Activated T-cell treated with anti-CD3 and anti-CD28 coated beads, Interleukin-2, amount 50 U/mL, for 72 hours (primary cell): ENCODE results near the gene RHOT2. TPM values are rescaled to one million over a fixed set of nuclear protein-coding genes. Genes with fewer than 3 reads are reported as not detected.
A peak's percentile ranks its signal among the peaks of the same experiment; 100 is the strongest.

Source experiments
- ATAC-seq, 2 donors: fragments of 150-1000 bp; cut with Tn5 transposase; replicated peaks in 1 of 2; 2 replicates each; pipeline ENCODE4 v1.10.0; 2021; ENCODE audit warnings: moderate library complexity in 2 of 2, mild to moderate bottlenecking in 1 of 2
- DNase-seq, 2 donors: peaks; one replicate each; pipeline ENCODE4 v3.0.0; 2021 to 2022; ENCODE audit warnings: mixed read lengths in 1 of 2
- H3K27ac Mint-ChIP-seq: one replicate; pipeline ENCODE4 v1.8.0; 2022; ENCODE audit warnings: mild to moderate bottlenecking, moderate library complexity, mixed read lengths
- H3K27me3 Mint-ChIP-seq: one replicate; pipeline ENCODE4 v1.8.0; 2022; ENCODE audit warnings: low read depth, mixed read lengths
- H3K36me3 Mint-ChIP-seq, 2 donors: one replicate each; pipeline ENCODE4 v1.8.0; 2022; ENCODE audit warnings: mixed read lengths in 2 of 2, mild to moderate bottlenecking in 1 of 2; ENCODE audit not compliant: insufficient read depth in 2 of 2
- H3K4me1 Mint-ChIP-seq: one replicate; pipeline ENCODE4 v1.8.0; 2022; ENCODE audit warnings: low read depth, mixed read lengths
- H3K4me3 Mint-ChIP-seq, 2 donors: one replicate each; pipeline ENCODE4 v1.8.0; 2022; ENCODE audit warnings: mild to moderate bottlenecking in 2 of 2, mixed read lengths in 2 of 2, moderate library complexity in 2 of 2
- H3K9me3 Mint-ChIP-seq, 2 donors: one replicate each; pipeline ENCODE4 v1.8.0; 2022; ENCODE audit warnings: mixed read lengths in 2 of 2
- total RNA-seq, 2 donors: library from RNA; stranded (reverse); gene quantifications; one replicate each; pipeline ENCODE4 v1.2.3, GENCODE V29; 2022

RHOT2 gene
- total RNA-seq, 2 donors from 2014 or later, result 110 to 115 TPM

DNA sequence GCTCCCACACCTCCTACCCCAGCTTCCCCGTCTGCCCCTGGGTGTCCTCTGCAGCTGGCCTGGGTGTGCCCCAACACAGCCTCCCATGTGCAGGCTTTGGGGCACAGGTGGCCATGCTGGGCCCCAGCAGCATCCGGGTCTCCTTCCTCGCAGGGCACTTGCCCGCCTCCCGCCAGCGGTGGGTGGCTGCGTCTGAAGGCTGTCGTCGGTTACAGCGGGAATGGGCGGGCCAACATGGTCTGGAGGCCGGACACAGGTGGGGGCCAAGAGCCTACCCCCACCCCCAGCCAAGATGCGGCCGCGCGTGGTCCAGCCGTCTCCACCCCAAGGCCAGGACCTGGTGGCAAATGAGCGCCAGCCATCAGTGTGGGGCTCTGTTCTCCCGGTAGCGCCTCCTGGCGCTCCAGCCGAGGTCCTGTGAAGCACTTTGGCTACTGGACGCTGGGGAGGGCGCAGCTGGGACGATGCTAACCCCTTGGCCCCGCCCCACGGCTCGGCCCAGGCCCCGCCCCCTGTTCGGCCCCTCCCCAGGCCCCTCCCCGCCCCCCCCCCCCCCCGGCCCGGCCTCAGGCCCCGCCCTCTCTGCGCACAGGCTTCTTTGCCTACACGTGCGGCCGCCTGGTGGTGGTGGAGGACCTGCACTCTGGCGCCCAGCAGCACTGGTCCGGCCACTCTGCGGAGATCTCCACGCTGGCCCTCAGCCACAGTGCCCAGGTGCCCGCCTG lies 7.3 kb upstream of the RHOT2 start:
- Mint-ChIP-seq H3K27ac (no peak overlapping the region), H3K27me3 (no peaks in the 10 kb centered on the region), H3K4me3 (no peak overlapping the region), H3K36me3 (no peaks in the 10 kb centered on the region), H3K9me3 (no peaks in the 10 kb centered on the region), H3K4me1 (peaks cover 5% of the 10 kb centered on the region)
- ATAC-seq, result peak; percentile 78 to 83
- peak; percentile 75 to 82 for DNase-seq

DNA sequence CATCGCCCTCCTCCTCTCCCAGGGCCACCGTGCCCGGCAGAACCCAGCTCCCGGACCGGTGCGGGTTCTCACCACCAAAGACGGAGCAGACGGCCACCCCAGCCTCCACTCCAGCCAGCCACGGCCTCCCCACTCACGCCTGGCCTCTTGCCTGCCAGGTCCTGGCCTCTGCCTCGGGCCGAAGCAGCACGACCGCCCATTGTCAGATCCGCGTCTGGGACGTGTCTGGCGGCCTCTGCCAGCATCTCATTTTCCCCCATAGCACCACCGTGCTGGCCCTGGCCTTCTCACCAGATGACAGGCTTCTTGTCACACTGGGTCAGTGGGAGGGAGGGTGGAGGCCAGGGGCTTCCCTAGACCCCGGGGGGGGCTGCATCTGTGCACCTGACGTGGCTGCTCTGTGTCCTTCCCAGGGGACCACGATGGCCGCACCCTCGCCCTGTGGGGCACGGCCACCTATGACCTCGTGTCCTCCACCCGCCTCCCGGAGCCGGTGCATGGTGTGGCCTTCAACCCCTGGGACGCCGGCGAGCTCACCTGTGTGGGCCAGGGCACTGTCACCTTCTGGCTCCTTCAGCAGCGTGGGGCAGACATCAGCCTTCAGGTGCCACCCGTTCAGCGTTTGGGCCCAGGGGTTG lies 6.6 kb upstream of the RHOT2 start:
- H3K4me3 Mint-ChIP-seq, result no peak overlapping the region
- H3K9me3 Mint-ChIP-seq, result no peaks in the 10 kb centered on the region
- no peaks in the 10 kb centered on the region for H3K27me3 Mint-ChIP-seq
- DNase-seq, result no peak
- peaks cover 5% of the 10 kb centered on the region for H3K4me1 Mint-ChIP-seq
- peak in 1 of 2 donors; percentile 7 for ATAC-seq
- H3K36me3 Mint-ChIP-seq, result no peaks in the 10 kb centered on the region
- H3K27ac Mint-ChIP-seq, result no peak overlapping the region

DNA sequence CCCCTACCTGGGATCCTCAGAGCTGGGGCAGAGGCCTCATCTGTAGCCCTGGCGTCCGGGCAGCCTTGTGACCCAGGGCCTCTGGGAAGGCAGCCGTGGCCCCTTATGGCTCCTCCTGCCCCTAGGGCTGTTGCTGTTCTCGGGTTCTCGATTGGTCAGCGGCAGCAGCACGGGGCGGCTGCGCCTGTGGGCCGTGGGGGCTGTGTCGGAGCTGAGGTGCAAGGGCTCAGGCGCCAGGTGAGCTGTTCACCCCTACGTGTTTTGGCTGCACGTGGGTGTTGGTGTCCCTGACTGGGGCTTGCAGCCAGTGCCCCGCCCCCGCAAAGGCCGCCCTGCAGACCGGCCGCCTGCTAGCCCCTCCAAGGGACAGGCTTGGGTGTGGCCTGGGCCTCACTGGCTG lies 5.8 kb upstream of the RHOT2 start:
- H3K27ac Mint-ChIP-seq, result no peak overlapping the region
- H3K36me3 Mint-ChIP-seq, result no peaks in the 10 kb centered on the region
- ATAC-seq, result no peak
- H3K4me1 Mint-ChIP-seq, result peaks cover 5% of the 10 kb centered on the region
- no peak for DNase-seq
- H3K4me3 Mint-ChIP-seq, result no peak overlapping the region
- no peaks in the 10 kb centered on the region for H3K9me3 Mint-ChIP-seq
- H3K27me3 Mint-ChIP-seq, result no peaks in the 10 kb centered on the region

DNA sequence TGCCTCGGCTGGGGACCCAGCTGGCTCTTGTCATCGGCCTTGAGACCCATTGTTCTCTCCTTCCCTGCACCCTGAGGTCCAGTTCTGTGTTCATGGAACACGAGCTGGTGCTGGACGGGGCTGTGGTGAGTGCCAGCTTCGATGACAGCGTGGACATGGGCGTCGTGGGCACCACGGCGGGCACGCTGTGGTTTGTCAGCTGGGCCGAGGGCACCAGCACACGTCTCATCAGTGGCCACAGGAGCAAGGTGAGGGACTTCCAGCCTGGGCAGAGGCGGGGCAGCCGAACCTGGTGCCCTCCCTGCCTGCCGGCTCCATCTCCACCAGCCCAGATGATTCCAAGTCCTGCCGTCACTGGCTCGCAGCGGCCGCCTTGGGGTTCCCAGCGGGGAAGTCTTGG lies 5.3 kb upstream of the RHOT2 start:
- no peaks in the 10 kb centered on the region for H3K9me3 Mint-ChIP-seq
- DNase-seq (no peak), ATAC-seq (no peak)
- H3K27ac Mint-ChIP-seq, result no peak overlapping the region
- H3K4me3 Mint-ChIP-seq, result no peak overlapping the region
- peaks cover 7% of the 10 kb centered on the region for H3K4me1 Mint-ChIP-seq
- no peaks in the 10 kb centered on the region for H3K36me3 Mint-ChIP-seq
- no peaks in the 10 kb centered on the region for H3K27me3 Mint-ChIP-seq

DNA sequence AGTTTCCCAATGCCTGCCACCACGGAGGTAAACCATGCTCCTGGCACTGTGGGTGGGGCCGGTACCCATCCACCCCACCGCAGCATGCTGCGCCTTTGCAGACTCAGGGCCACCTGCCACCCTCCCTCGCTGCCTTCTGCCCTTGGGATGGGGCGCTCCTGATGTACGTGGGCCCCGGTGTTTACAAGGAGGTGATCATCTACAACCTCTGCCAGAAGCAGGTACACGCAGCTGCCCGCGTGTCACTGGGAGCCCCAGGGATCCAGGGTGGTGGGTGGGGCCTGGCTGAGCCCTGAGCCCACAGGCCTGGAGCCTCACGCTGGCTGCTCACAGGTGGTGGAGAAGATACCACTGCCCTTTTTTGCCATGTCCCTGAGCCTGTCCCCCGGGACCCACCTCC lies 1.4 kb upstream of the RHOT2 start:
- no peak for ATAC-seq
- DNase-seq, result no peak
- Mint-ChIP-seq H3K27me3 (no peaks in the 10 kb centered on the region), H3K36me3 (peaks cover 0 to 2% of the 10 kb centered on the region in 2 donors), H3K4me3 (no peak overlapping the region), H3K4me1 (peaks cover 9% of the 10 kb centered on the region), H3K9me3 (no peaks in the 10 kb centered on the region), H3K27ac (no peak overlapping the region)

DNA sequence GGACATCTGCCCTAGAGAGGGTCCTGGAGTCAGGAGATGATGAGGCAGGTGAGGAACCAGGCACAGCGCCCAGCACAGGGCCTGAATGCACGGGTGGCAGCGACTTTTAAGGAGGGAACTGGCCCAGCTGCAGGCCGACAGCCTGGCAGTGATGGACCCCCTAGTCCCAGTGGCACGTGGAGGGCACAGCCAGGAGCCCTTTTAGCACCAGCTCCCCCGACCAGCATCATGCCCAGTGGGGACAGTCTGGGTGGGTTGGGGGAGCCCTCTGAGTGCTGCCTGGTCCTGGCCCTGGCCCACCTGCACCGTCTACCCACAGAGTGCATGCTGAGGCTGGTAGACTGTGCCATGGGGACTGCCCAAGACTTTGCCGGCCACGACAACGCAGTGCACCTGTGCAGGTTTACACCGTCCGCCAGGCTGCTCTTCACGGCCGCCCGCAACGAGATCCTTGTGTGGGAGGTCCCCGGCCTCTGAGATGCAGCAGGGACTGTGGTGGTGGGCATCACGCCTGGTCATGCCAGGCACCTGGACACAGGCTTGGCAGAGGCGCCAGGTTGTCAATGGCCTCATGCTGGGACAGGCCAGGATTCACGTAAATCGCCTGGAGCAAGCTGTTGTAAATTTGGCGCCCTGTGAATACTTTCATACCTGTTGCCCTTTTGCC lies 686 bp upstream of the RHOT2 start:
- no peak for ATAC-seq
- no peak for DNase-seq
- Mint-ChIP-seq H3K36me3 (peaks cover 0 to 2% of the 10 kb centered on the region in 2 donors), H3K4me1 (peaks cover 9% of the 10 kb centered on the region), H3K27me3 (no peaks in the 10 kb centered on the region), H3K9me3 (no peaks in the 10 kb centered on the region), H3K27ac (peak overlapping the region; percentile 85), H3K4me3 (peak overlapping the region; percentile 79 to 85)

DNA sequence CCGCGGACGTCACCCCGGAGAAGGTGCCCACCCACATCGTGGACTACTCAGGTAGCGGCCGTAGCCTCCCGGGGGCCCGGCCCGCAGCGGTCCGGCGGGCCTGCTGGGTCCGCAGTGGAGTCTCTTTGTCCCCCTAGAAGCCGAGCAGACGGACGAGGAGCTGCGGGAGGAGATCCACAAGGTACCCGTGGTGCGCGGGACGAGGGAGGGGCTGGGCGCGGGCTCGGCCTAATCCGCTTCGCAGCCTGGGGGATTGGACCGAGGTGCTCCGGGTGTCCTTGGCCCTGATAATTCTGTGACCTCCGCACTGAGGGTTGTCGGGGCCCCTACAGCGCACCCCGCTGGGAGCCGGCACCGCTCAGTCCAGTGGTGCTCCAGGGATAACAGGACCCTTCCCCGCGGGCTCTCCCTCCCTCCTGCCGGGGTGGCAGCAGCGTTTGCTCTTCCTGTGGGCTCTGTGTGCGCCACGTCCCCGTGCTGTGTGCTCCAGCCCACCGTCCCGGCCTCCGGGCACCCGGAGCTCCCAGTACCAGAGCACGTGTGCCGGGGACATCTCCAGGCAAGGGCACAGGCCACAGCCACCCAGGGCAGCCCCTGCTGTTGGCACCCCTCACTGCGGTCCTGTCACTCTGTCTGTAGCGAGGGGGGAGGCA lies 713 bp downstream of the RHOT2 start:
- H3K4me3 Mint-ChIP-seq, result peak overlapping the region; percentile 85 to 88
- peaks cover 0 to 2% of the 10 kb centered on the region in 2 donors for H3K36me3 Mint-ChIP-seq
- no peaks in the 10 kb centered on the region for H3K9me3 Mint-ChIP-seq
- no peak for DNase-seq
- H3K27me3 Mint-ChIP-seq, result no peaks in the 10 kb centered on the region
- H3K4me1 Mint-ChIP-seq, result peaks cover 9% of the 10 kb centered on the region
- ATAC-seq, result peak in 1 of 2 donors; percentile 11
- H3K27ac Mint-ChIP-seq, result peak overlapping the region; percentile 46

DNA sequence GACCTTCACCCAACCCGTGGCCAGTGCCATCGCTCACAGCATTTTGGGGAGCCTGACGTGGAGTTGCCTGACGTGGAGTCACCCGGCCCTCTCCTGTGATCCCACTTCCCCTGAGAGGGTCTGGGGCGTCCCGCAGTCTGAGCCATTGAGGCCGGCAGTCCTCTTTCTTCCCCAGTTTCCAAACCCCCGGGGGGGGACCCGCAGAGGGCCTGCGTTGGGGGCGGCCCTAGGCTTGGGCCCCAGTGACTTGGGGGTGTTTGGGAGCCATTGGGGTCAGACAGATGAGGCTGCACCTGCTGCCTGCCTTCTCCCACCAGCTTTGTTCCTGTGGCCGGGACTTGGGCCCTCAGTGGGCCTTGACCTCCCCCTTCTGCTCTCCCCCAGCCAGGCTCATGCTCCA lies 1.7 kb downstream of the RHOT2 start:
- no peaks in the 10 kb centered on the region for H3K9me3 Mint-ChIP-seq
- H3K27ac Mint-ChIP-seq, result no peak overlapping the region
- H3K4me1 Mint-ChIP-seq, result peaks cover 9% of the 10 kb centered on the region
- no peaks in the 10 kb centered on the region for H3K27me3 Mint-ChIP-seq
- DNase-seq (no peak), ATAC-seq (no peak)
- H3K4me3 Mint-ChIP-seq, result peak overlapping the region; percentile 46 to 85
- peaks cover 0 to 2% of the 10 kb centered on the region in 2 donors for H3K36me3 Mint-ChIP-seq

DNA sequence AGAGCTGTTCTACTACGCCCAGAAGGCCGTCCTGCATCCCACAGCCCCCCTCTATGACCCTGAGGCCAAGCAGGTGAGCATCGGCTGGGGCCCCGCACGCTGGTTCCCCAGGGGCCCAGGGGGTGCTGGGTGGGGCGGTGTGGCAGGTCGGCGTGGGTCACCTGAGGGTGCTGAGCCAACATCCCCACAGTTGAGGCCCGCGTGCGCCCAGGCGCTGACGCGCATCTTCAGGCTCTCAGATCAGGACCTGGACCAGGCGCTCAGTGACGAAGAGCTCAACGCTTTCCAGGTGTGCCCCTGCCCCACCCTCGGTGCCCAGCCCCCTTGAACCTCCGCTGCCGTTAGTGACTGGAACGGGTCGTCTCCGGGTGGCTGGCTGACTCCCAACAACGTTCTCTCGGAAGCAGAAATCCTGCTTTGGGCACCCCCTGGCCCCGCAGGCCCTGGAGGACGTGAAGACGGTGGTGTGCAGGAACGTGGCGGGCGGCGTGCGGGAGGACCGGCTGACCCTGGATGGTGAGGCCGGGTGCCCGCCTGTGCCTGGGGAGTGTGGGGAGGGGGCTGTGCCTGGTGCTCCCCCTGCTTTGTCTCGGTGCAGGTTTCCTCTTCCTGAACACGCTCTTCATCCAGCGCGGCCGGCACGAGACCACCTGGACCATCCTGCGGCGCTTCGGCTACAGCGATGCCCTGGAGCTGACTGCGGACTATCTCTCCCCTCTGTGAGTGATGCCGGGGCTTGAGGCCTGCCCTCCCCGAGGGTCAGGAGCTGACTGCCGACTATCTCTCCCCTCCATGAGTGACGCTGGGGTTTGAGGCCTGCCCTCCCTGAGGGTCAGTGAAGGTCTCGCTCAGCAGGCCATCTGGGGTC lies 2.8 kb downstream of the RHOT2 start:
- peaks cover 0 to 2% of the 10 kb centered on the region in 2 donors for H3K36me3 Mint-ChIP-seq

DNA sequence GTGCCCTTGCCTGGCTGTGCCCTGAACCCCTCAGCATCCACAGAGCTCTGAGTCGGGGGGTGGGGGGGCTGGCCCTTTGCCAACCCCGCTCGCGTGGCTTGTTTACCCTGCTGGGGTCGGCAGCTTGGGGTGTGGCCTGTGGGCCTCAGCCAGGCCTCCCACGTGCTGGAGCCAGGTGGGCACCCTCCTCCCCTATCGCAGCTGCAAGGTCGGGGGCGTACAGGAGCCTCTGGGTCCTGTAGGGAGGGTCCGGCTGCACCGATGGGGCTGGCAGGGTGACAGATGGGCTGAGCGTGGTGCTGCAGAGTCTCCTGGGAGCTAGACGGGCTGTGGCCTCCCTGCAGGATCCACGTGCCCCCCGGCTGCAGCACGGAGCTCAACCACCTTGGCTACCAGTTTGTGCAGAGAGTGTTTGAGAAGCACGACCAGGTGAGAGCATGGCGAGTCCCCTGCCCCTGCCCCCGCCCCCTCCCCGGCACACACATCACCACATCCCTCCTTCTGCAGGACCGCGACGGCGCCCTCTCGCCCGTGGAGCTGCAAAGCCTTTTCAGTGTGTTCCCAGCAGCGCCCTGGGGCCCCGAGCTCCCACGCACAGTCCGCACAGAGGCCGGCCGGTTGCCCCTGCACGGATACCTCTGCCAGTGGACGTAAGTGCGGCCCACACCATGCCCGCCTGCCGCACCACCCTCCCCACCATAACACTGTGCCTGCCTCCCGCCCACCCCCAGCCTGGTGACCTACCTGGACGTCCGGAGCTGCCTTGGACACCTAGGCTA lies 3.6 kb downstream of the RHOT2 start:
- no peak overlapping the region for H3K27ac Mint-ChIP-seq
- no peaks in the 10 kb centered on the region for H3K9me3 Mint-ChIP-seq
- no peaks in the 10 kb centered on the region for H3K27me3 Mint-ChIP-seq
- H3K4me3 Mint-ChIP-seq, result no peak overlapping the region
- no peak for ATAC-seq
- peaks cover 0 to 2% of the 10 kb centered on the region in 2 donors for H3K36me3 Mint-ChIP-seq
- H3K4me1 Mint-ChIP-seq, result peaks cover 9% of the 10 kb centered on the region
- DNase-seq, result no peak

More for the DNA sequence above, 2.8 kb downstream of the RHOT2 start:
- Mint-ChIP-seq H3K27me3 (no peaks in the 10 kb centered on the region), H3K4me3 (peak overlapping the region; percentile 46 to 52), H3K27ac (no peak overlapping the region), H3K4me1 (peaks cover 9% of the 10 kb centered on the region), H3K9me3 (no peaks in the 10 kb centered on the region)
- DNase-seq, result no peak
- no peak for ATAC-seq

DNA sequence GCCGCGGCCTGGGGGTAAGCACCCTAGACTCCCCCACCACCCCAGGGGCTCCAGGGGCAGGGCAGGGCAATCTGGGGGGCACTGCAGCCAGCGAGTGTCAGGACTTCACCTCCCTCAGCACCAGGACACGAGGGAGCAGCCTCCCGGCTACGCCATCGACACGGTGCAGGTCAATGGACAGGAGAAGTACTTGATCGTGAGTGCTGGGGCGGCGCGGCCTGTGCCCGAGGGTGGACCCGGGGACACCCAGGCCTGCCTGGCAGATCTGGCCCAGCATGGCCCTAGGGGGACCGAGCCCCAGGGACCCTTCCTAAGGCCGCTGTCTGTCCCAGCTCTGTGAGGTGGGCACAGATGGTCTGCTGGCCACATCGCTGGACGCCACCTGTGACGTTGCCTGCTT lies 4.4 kb downstream of the RHOT2 start:
- Mint-ChIP-seq H3K36me3 (peaks cover 0 to 2% of the 10 kb centered on the region in 2 donors), H3K9me3 (no peaks in the 10 kb centered on the region), H3K4me1 (peaks cover 9% of the 10 kb centered on the region), H3K27ac (no peak overlapping the region), H3K4me3 (no peak overlapping the region), H3K27me3 (no peaks in the 10 kb centered on the region)
- ATAC-seq (no peak), DNase-seq (no peak)

DNA sequence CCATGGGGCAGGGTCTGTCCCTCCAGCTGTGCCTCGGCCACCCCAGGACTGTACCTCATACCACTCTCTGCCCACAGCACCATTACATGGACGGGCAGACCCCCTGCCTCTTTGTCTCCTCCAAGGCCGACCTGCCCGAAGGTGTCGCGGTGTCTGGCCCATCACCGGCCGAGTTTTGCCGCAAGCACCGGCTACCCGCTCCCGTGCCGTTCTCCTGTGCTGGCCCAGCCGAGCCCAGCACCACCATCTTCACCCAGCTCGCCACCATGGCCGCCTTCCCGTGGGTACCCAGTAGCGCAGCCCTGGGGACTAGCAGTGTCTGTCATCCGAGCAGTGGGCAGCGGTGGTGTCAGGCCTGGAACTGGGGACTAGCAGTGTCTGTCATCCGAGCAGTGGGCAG lies 4.9 kb downstream of the RHOT2 start:
- Mint-ChIP-seq H3K27me3 (no peaks in the 10 kb centered on the region), H3K27ac (no peak overlapping the region), H3K9me3 (no peaks in the 10 kb centered on the region), H3K36me3 (peaks cover 0 to 2% of the 10 kb centered on the region in 2 donors), H3K4me3 (no peak overlapping the region), H3K4me1 (peaks cover 4% of the 10 kb centered on the region)
- no peak for ATAC-seq
- DNase-seq, result no peak
